Stimulated activated CD4-positive, alpha-beta T cell treated with anti-CD3 and anti-CD28 coated beads, Interleukin-1b, Interleukin-23, amount 100 ng/mL, for 4 hours (primary cell): ENCODE data around the gene SDSL.

Experiments
- DNase-seq, 2 donors: peaks; one replicate each; pipeline ENCODE4 v3.0.0-alpha.2; 2020; ENCODE audit warnings: low read depth in 2 of 2

Gene SDSL

GRCh38 chr12:113422030-113422885 is at the start of gene SDSL:
TSS of gene SDSL (plus strand) at chr12:113422380. CDS start at chr12:113427983, 5,603 bp downstream.
- no peak for DNase-seq

- DNase-seq, result no peak
These were observed 48.7 kb upstream of the SDSL start for GRCh38 chr12:113373440-113373839.

DNA sequence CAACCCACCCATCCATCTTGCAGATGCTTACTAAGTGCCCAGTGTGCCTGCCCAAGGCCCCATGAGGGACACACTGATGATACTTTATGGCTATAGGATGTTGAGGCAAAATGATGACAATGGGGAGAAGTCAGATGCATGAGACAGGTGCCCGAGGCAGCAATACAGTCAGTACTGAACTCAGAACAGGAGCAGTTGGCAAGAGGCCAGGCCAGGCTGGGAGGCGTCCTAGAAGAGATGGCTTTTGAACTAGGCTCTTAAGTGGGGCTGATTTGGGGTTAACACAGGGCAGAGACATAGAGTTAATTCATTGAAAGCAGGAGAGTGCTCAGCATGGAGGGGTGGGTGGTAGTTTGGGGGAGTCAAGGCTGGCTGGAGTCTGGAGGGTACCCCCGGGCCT is 48.2 kb upstream of the SDSL start:
- DNase-seq, result no peak

DNA sequence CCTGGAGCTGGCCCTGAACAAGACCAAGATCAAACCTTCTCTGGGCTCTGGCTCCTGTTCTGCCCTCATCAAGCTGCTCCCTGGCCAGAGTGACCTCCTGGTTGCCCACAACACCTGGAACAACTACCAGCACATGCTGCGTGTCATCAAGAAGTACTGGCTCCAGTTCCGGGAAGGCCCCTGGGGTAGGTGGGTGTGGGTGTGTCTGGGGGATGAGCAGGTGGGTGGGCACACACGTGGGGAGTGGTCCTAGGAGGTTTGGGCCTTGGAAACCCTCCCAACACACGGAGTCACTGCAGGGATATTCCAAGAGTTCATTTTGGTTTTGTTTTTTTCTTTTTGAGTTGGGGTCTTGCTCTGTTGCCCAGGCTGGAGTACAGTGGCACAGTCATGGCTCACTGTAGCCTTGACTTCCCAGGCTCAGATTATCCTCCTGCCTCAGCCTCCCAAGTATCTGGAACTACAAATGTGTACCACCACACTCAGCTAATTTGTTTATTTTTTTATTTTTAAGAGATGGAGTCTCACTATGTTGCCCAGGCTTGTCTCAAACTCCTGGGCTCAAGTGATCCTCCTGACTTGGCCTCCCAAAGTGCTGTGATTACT is 47.3 kb upstream of the SDSL start:
- DNase-seq, result no peak

DNA sequence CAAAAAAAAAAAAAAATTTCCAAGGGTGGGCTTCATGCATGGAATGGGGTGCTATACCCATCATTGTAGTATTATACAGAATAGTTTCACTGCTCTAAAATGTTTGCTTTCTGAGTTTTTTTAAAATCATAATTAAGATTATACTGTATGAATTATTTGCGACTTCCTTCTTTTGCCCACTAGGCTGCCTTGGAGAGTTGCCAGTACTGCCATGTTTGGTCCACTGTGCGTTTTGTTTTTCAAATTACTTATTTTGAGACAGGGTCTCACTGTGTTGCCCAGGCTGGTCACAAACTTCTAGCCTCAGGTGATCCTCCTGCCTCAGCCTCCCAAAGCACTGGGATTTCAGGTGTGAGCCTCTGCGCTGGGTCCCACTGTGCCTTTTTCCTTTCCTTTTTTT is 43.9 kb upstream of the SDSL start:
- DNase-seq, result no peak

- DNase-seq, result no peak
These were observed 41.0 kb upstream of the SDSL start for GRCh38 chr12:113381220-113381619.

DNA sequence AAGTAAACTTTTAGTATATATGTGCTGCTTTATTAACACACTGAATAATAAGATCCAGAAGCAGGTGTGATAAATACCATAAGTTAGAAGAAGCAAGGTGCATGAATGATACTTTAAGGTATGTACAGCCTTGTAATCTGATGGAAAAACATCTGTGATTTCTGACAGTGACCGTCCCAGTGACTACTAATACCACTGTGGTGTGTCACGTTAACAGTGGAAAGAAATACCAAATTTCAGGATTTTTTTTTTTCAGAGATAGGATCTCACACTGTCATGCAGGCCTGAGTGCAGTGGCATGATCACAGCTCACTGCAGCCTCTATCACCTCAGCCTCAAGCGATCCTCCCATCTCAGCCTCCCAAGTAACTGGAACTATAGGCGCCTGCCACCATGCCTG is 40.0 kb upstream of the SDSL start:
- DNase-seq, result no peak

GRCh38 chr12:113384778-113385177 is 37.4 kb upstream of the SDSL start:
- DNase-seq, result no peak

GRCh38 chr12:113385282-113385882 is 36.8 kb upstream of the SDSL start:
- no peak for DNase-seq

GRCh38 chr12:113386866-113387566 is 35.2 kb upstream of the SDSL start:
- DNase-seq, result no peak

GRCh38 chr12:113387631-113388030 is 34.5 kb upstream of the SDSL start:
- no peak for DNase-seq

DNA sequence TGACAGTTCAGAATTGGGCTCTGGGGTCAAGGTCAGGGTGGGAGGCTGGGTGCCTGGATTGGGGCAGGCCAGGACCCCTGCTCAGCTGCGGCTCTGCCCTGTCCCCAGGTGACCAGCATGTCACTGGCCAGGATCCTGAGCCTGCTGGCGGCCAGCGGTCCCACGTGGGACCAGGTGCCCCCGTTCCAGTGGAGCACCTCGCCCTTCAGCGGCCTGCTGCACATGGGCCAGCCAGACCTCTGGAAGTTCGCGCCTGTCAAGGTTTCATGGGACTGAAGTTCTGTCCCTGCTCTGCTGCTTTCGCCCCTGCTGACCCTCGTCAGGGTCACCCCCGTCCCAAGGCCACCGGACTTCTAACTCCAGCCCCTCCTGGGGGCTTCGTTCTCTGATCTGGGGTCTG is 33.8 kb upstream of the SDSL start:
- no peak for DNase-seq

GRCh38 chr12:113390064-113391043 is 31.8 kb upstream of the SDSL start:
- DNase-seq, result no peak

- no peak for DNase-seq
These were observed 31.0 kb upstream of the SDSL start for GRCh38 chr12:113391145-113391544.

DNA sequence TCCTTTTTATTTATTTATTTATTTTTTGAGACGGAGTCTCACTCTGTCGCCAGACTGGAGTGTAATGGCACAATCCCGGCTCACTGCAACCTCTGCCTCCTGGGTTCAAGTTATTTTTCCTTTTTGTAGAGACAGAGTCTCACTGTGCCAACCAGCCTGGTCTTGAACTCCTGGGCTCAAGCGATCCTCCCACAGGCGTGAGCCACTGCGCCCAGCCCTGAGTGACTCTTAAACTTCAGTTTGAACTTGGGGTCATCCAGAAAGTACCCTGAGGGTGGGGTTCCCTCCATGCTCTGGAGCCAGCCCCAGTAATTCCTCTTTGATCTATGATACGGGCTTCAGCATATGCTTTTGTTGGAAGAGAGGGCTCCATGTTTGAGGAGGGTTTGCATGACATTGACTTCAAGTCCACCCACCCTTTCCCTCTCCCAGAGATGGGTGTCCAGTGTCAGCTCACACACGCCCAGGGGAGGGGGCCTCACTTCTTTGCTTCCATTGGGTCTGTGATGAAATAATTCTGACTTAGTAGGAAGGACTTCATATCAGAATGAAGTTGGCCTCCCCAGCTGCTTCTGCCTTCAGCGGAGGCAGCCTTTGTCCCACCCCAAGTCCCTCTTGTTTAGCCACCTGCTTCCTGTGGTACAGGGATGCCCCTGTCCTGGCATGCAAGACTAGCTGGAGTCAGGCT is 30.4 kb upstream of the SDSL start:
- no peak for DNase-seq

DNA sequence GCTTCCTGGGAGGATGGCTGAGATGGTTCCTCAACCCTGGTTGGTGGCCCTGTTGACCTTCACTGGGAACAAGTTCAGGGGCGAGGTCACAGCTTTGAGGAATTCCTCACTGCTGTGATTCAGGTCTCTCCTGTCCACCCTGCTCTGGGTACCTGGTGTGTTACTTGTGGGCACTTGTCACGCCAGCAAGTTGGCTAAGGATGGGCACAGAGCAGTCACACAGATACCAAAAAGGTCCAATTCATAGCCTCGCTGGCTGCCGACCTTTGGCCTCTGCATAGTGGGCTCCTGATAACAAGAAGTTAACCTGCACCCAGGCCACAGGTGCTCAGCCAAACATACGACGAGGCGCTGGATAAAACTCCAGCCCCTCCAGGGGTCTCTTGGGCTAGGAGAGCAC is 29.7 kb upstream of the SDSL start:
- no peak for DNase-seq

- no peak for DNase-seq
These were observed 29.1 kb upstream of the SDSL start for GRCh38 chr12:113392988-113393579.

DNA sequence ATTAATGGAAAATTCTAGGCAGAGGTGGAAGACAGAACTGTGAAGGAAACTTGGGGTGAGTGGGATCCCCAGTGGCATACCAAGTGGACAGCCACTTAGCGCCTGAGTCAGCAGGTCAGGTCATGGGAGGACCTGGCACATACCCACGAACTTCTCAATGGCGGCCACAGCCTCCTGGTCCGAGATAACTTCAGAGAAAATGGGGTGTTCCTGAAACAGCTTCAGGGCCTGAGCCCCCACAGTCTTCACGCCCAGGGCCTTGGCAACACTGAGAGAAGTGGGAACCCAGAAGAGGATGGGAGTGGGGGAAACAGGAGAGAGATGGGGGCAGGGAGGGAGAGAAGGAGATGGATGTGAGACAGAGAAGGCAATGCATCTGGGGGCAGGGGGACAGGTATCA is 28.4 kb upstream of the SDSL start:
- no peak for DNase-seq

- DNase-seq, result no peak
These were observed 27.1 kb upstream of the SDSL start for GRCh38 chr12:113395119-113395518.

GRCh38 chr12:113396200-113396599 is 26.0 kb upstream of the SDSL start:
- no peak for DNase-seq
